GM21723 (cell line): Measurements from ENCODE around the gene PACSIN1.

ENCODE experiments used
- ATAC-seq: cut with Tn5 transposase; IDR thresholded peaks from one replicate; pipeline ENCODE4 v1.9.1; 2021; ENCODE audit warnings: mild to moderate bottlenecking, moderate library complexity; ENCODE audit not compliant: unreplicated experiment

Gene PACSIN1, protein sequence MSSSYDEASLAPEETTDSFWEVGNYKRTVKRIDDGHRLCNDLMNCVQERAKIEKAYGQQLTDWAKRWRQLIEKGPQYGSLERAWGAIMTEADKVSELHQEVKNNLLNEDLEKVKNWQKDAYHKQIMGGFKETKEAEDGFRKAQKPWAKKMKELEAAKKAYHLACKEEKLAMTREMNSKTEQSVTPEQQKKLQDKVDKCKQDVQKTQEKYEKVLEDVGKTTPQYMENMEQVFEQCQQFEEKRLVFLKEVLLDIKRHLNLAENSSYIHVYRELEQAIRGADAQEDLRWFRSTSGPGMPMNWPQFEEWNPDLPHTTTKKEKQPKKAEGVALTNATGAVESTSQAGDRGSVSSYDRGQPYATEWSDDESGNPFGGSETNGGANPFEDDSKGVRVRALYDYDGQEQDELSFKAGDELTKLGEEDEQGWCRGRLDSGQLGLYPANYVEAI

DNA sequence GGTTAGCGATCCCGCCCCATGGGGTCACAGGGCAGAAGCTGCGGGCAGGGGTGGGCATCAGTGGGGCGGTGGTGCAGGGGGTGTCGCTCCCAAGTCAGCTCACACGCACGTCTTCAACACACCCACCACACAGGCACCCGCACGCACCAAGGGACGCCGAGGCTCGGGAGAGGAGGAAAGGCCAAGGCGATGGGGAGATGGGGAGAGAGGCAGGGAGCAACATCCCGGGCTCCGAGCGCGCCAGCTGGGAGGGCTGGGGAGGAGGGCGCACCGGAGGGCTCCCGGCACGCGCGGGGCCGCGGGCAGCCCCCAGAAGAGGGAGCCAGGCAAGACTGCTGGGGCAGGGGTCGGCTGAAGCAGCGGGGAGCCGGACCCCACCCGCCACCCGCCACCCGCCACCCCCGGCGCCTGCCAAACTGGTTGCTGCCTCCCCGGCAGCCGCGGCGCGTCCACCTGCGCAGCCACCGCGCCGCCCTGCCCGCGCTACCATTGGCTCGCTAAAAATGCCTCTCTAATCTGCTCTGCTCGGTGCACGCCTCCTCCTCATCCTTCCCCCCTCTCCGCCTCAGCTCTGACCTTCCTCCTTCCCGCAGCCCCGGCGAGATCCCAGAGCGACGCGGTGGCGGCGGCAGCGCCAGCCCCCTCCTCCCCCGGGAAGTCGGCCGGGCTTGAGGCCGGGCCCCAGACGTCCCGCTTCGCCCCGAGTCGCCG lies at the start of gene PACSIN1:
Gene PACSIN1, plus strand, starts transcription at position 546 of the 711 bp plus-strand sequence. CDS start 60,230 bp downstream, outside the sequence.
- no peak for ATAC-seq

DNA sequence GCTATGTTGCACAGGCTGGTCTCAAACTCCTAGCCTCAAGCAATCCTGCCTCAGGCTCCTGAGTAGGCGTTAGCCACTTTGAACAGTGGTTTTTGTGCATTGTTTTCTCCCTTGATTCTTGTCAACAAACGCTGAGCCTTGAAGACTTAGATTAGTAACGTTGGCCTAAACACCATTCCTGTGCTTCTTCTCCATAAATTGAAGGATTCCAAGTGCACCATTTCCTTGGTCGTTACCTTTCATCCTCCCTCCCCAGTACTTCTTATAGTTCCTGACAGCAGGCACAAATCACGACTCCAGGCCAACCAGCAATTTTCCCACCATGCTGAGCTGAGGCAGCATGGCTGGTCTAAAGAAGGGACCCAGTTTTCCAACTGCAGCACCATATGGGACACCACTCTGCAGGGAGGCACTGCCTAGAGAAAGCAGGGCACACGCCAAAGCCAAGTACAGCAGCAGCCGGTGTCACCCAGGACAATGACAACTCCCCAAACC lies 49.0 kb upstream of the PACSIN1 start:
- ATAC-seq = no peak

DNA sequence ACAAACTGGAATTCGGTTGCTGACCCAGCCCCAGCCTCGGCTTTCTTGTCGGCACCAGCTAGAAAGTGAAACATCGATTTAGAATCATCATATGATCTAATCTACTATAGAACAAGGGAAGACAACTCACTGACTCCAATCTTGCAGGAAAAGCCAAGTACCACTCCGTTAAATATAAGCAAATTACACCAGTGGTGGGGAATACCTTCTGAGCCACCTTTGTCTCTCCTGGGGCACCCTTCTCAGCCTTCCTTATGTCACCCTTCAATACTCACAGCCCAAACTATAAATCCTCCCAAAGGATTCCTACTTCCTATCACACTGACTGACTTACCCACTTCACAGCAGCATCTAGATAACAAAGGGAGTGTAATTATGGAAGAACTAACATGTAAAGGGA lies 47.5 kb upstream of the PACSIN1 start:
- ATAC-seq = no peak

DNA sequence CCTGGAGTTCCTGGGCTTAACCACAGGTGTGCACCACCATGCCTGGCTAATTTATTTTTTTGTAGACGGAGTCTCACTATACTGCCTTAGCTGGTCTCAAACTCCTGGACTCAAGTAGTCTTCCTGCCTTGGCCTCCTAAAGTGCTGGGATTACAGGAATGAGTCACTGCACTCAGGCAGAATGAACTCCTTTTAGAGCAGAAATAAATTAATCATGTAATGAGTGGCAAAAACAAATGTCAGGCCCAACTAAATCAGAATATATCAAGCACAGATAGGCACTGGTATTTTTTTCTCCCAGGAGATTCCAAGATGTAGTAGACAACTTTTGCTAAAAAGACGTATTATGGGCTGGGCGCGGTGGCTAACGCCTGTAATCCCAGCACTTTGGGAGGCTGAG lies 42.6 kb upstream of the PACSIN1 start:
- ATAC-seq = no peak

DNA sequence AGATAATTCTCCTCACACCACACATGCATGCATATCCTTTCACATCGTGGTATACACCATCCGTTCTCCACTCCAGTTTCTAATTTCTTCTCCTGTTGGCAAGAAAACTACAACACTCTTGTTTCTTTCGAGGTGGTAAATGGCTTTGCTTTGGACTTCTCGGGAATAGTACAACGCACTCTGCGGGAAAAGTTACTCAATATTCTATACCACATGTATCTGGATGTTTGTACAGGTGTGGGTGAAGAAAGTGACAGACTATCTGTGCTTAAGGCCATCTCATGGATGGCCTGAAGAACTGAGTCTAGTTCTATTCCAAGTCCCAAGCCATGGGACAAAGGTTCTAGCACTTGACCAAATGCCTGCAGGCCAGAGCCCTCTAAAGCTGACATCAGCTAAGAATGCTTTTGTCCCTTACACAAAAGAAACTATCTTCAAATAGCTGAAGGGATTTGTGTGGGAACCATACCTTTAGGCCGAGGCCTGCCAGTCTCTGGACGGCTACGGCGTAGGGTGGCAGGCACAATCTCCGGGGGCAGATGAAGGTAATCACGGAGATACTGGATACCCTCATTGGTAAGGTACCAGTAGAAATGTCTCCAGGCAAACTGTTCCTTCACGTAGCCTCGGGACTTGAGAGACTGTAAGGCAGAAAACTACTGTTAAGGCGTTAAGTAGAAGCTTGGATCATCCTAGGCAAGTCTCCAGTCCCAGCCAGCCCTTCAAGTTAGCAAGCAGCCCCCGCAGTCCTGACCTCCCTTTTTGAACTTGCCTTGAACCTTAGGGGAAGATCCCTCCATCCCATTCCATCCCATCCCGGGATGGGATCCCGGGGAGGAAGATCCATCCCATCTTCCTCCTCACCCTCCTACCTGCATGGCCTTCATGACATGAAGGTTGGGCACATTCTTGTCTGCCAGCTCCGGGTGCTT lies 41.4 kb upstream of the PACSIN1 start:
- no peak for ATAC-seq

DNA sequence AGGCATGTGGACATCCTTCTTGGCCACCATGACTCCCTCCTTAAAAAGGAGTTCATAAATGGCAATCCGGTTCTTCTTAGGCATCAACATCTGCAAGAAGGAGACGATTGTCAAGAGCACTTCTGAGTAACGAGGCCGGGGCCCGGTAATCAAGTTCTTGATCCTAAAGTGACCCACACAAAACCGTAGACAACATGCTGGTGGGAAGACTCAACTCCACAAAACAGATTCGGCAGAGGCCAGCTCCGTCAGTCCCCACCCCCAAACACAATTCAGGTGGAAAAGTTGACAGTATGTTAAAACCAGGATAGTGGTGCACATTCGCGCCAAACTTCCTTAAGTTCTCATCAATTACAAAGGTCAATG lies 40.8 kb upstream of the PACSIN1 start:
- ATAC-seq = peak; percentile 15

DNA sequence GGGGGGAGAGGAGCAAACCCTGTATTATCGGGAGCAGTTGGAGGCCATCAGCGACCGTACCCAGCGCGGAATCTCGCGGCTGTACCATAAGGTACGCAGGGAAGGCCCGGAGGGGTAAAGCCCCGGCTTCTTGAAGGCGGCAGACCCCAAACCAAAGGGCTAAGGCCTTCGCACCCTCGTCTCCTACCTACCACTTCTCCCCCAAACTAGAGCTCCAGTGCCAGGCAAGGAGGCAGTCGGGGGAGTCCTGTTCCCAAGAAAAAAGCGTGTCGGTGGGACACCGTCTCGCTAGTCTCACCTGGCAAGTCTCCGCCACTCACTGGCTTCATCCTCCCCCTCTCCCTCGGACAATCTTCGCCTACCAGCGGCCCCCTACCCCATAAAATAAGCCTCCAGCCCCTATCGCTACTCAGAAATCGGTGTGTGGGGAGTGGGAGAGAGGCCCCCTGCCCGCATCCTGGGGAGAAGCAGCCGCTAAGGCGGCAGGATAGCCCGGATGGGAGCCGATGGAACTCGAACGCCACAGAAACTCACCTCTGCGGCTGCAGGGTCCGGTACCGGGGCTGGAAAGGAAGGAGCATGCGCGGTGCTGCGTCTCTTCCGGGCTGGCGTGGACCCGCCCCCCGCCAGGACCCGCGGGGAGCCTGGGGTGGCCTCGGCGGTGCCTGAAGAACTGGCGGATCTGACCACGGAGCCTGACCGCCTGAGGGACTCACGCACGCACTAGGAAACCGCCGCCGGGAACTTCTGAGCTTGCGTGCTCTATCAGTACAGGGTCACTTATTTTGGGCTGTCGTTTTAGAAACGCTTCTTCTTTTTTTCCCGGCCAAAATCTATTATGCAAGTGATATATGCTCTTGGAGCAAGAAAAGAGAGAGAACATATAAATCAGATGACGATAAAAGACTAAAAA lies 40.1 kb upstream of the PACSIN1 start, which contains the start of gene RPS10:
Gene RPS10, minus strand, starts transcription at position 572 of the 913 bp plus-strand sequence. CDS start 848 bp downstream, outside the sequence.
- ATAC-seq = peak; percentile 77

DNA sequence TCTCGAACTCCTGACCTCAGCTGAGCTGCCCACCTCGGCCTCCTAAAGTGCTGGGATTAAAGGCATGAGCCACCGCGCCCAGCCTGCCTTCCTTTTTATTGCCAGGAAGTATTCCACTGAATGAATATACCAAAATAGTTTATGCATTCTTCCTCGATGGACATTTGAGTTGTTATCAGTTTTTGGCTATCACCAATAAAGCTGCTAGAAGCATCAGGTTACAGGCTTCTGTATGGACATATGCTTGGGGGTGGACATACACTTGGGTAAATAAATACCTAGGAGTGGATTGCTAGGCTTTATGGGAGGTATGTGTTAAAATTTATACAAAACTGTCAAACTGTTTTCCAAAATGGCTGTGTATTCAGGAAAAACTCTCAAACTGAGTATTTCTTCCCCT lies 30.0 kb upstream of the PACSIN1 start:
- no peak for ATAC-seq

DNA sequence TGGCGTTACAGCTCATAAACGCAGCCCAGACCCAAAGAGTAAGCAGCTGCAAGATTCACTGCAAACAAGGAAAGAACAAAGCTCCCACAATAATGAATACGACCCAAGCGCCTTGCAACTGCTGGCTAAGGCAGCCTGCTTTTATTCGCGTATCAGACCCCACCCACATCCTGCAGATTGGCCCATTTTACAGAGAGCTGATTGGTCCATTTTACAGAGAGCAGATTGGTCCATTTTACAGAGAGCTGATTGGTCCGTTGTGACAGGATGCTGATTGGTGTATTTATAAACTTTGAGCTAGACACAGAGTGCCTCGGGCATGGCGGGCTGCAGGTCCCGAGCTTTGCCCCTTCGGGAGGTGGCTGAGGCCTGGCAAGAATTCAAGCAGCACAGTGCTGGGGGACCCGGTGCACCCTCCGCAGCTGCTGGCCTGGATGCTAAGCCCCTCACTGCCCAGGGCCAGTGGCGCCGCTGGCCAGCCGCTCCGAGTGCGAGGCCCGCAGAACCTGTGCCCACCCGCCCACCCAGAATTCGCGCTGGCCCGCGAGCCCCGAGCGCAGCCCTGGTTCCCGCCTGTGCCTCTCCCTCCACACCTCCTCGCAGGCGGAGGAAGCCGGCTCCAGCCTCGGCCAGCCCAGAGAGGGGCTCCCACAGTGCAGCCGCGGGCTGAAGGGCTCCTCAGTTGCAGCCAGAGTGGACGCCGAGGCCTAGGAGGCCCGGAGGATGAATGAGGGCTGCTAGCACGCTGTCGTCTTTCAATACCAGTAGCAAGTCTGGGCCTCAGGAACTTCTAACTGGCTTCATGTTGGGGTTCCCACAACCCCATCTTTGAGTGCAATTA lies 28.9 kb upstream of the PACSIN1 start:
- no peak for ATAC-seq

DNA sequence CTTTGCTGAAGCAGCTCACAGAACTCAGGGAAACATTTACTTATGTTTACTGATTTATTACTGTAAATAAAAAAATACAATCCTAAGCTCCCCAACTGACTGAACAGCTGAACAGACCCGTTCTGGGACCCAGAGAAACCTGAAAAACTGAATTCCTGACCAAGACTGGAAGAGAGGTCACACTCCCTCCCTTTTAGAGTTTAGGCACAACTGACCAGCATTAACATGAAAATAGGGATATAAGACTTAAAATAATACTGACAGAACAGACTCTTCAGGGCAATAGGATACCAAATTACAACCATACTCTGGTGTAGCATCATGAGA lies 28.3 kb upstream of the PACSIN1 start:
- ATAC-seq = no peak

DNA sequence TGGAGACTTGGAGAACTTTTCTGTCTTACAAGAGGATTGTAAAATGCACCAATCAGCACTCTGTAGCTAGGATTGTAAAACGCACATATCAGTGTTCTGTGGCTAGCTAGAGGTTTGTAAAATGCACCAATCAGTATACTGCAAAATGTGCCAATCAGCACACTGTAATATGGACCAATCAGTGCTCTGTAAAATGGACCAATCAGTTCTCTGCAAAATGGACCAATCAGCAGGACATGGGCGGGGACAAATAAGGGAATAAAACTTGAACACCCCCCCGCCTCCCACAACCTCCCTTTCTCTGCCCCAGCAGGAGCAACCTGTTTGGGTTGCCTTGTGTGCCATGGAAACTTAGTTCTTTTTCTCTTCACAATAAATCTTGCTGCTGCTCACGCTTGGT lies 27.2 kb upstream of the PACSIN1 start:
- no peak for ATAC-seq

DNA sequence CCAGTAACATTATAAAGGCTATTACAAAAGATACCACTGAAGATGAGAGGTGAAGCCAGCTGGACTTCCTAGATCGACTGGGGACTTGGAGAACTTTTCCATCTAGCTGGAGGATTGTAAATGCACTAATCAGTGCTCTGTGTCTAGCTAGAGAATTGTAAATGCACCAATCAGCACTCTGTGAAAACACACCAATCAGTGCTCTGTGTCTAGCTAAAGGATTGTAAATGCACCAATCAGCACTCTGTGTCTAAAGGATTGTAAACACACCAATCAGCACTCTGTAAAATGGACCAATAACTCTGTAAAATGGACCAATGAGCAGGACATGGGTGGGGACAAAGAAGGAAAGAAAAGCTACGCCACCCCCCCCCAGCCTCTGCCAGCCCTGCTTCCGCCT lies 26.4 kb upstream of the PACSIN1 start:
- no peak for ATAC-seq

DNA sequence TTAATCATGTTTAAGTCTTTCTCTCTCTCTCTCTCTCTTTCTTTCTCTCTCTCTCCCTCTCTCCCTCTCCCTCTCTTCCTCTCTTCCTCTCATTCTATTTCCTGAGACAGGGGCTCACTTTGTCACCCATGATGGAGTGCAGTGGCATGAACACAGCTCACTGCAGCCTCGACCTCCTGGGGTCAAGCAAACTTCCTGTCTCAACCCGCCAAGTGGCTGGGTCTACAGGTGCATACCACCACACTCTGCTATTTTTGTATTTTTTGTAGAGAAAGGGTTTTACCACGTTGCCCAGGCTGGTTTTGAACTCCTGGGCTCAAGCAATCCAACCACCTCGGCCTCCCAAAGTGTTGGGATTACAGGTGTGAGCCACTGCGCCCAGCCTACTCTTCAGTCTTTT lies 24.4 kb upstream of the PACSIN1 start:
- no peak for ATAC-seq

DNA sequence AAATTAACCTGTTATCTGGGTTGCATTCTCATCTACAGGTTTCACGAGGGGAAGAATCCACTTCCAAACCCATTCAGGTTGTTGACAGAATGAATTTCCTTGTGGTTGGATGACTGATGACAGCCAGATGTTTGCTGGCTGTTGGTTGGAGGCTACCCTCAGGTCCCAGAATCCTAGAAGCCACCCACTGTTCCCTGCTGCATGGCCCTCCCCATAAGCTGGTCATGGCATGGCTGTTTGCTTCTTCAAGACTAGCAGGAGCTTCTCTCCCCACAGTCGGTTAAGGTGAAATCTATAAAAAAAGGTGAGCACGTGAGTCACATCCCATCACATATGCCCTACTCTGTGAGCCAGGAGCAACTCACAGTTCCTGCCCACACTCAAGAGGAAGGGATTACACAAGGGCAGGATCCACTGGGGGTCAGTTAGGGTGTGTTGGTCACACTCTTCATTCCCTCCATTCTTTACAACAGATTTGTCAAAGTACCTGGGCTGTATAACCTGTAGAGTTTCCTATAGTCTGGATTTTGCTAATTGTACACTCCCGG lies 20.5 kb upstream of the PACSIN1 start:
- ATAC-seq = no peak

DNA sequence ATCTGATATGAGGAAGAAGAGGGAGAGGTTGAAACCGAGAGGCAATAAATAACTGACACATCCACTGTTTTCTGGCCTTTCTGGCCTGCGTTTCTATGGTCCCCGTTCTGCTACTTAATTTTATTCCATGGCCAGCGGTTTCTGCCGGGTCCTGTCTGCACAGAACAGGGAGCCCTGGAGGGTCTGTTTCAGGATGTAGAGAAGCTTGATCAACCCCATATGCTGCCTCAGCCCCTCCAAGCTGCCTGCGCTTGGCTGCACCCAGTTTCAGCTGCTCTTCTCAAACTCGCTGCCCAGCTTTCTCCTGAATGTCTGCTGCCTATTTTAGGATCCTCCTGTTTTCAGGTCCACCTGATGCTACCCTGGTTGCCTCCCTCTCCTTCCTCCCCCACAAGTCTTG lies 18.5 kb upstream of the PACSIN1 start:
- no peak for ATAC-seq

DNA sequence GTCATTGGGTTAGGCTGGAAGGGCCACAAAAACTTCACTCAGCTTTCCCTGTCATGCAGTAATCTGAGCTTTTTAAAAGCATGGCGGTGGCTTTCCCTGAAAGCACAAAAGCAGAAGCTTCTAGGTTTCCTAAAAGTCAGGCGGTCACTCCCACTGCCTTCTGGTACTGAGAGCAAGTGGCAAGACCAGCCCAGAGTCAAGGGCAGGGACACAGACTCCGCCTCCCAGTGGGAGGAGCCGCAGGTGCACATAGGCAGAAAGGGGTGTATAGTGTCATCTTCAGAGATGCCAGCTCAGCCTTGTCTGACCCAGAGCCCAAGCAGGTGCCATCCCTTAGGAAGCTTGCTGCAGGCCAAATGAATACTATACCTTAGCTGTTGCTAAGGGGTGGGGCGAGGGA lies 18.0 kb upstream of the PACSIN1 start:
- ATAC-seq = no peak

DNA sequence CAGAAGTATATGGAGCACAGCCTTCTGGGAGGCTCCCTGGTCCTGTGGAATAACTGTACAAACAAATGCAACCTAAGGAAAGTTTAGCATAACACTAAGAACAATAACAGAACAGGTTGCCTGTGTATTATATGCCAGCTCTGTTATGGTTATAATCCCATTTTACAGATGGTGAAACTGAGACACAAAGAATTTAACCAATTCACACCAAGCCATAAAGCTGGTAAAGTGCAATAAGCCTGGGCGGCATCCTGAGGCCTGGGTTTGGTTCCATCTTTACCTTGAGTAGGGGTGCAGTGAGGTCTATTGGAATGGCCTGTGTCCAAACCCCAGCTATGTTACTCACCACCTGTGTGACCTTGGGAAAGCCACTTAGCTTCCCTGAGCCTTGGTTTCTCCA lies 14.7 kb upstream of the PACSIN1 start:
- ATAC-seq = no peak

DNA sequence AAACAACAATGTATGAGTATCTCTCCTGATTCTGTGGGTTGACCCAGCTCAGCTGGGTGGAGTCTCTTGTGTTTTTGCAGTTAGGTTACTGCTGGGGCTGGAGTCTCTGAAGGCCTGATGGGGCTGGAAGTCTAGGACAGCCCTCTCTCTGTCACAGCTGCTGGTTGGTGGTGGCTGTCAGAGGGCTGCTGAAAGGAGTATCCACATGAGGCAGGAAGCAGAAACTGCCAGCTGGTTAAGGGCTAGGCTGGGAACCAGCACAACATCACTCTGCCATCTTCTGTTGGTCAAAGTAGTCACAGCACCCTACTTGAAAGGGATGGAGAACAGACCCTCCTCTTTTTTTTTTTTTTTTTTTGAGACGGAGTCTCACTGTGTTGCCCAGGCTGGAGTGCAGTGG lies 10.0 kb upstream of the PACSIN1 start:
- no peak for ATAC-seq

DNA sequence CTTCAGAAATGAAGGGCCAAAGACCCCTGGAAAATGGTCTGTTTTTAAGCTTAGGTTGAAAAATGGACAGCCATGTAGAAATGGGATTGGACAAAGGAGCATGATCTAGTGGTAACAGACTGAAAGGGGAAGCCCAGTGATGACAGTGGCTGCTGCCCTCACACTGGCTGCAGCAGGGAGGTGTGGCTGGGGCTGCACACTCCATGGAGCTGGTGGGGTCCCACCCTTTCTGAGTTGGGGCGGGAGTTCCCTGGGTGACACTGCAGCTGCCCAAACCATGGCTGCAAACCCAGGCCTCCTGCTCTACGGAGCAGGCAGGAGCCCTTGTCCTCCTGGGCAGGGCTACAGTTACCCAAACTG lies 8.5 kb upstream of the PACSIN1 start:
- no peak for ATAC-seq
